Liver (tissue), 9 donors: Measurements from ENCODE around the gene ID3. TPM values are rescaled to one million over a fixed set of nuclear protein-coding genes. Genes with fewer than 3 reads are reported as not detected.

Source experiments
- DNase-seq: peaks from one replicate; pipeline ENCODE4 v3.0.0-alpha.2; 2017; ENCODE audit warnings: low spot score
- H3K27ac ChIP-seq, 2 donors: one replicate each; pipeline ENCODE4 v1.7.0; 2013; ENCODE audit warnings: inconsistent platforms in 2 of 2, low read length in 2 of 2, control low read depth in 1 of 2, low read depth in 1 of 2, mild to moderate bottlenecking in 1 of 2
- H3K27me3 ChIP-seq, 4 donors: one replicate each; pipeline versions ENCODE4 v1.6.1 to v1.7.0; 2013; ENCODE audit warnings: low read length in 3 of 4, inconsistent platforms in 1 of 4, mild to moderate bottlenecking in 1 of 4, moderate library complexity in 1 of 4; ENCODE audit not compliant: control insufficient read depth in 4 of 4, insufficient read depth in 4 of 4
- H3K36me3 ChIP-seq, 4 donors: one replicate each; pipeline versions ENCODE4 v1.6.1 to v1.7.0; 2013; ENCODE audit warnings: low read length in 3 of 4, mild to moderate bottlenecking in 3 of 4, low read depth in 1 of 4, moderate library complexity in 1 of 4; ENCODE audit not compliant: control insufficient read depth in 4 of 4, insufficient read depth in 3 of 4
- H3K4me1 ChIP-seq, 4 donors: one replicate each; pipeline versions ENCODE4 v1.6.1 to v1.7.0; 2013; ENCODE audit warnings: low read length in 3 of 4, mild to moderate bottlenecking in 3 of 4, moderate library complexity in 1 of 4; ENCODE audit not compliant: control insufficient read depth in 4 of 4, insufficient read depth in 4 of 4
- H3K4me3 ChIP-seq, 3 donors: one replicate each; pipeline versions ENCODE4 v1.6.1 to v1.7.0; 2013; ENCODE audit warnings: low read length in 3 of 3, control low read depth in 1 of 3, low read depth in 1 of 3, mild to moderate bottlenecking in 1 of 3
- H3K9ac ChIP-seq, 2 donors: one replicate each; pipeline ENCODE4 v1.7.0; 2013; ENCODE audit warnings: low read length in 2 of 2, mild to moderate bottlenecking in 2 of 2, moderate library complexity in 2 of 2, control low read depth in 1 of 2, low read depth in 1 of 2
- H3K9me3 ChIP-seq, 4 donors: one replicate each; pipeline versions ENCODE4 v1.6.1 to v1.7.0; 2013; ENCODE audit warnings: low read length in 3 of 4; ENCODE audit not compliant: control insufficient read depth in 4 of 4
- EGR1 ChIP-seq, 2 donors: IDR thresholded peaks; 2 replicates each; pipeline ENCODE4 v1.6.1; 2016 to 2018; ENCODE audit warnings: antibody characterized with exemption in 2 of 2, low read depth in 2 of 2
- FOXA1 ChIP-seq: IDR thresholded peaks from 2 replicates; pipeline ENCODE4 v1.6.1; 2016; ENCODE audit warnings: antibody characterized with exemption
- FOXA2 ChIP-seq: IDR thresholded peaks from 2 replicates; pipeline ENCODE4 v1.6.1; 2016; ENCODE audit warnings: antibody characterized with exemption
- GABPA ChIP-seq, 2 donors: IDR thresholded peaks in 1 of 2; conservative IDR thresholded peaks in 1 of 2; 2 replicates each; pipeline ENCODE4 v1.6.1; 2016; ENCODE audit warnings: antibody characterized with exemption in 2 of 2, mild to moderate bottlenecking in 1 of 2, moderate library complexity in 1 of 2
- HNF4A ChIP-seq, 2 donors: conservative IDR thresholded peaks; 2 replicates each; pipeline ENCODE4 v1.6.1; 2016; ENCODE audit warnings: antibody characterized with exemption in 2 of 2, mild to moderate bottlenecking in 2 of 2
- HNF4G ChIP-seq: IDR thresholded peaks from 2 replicates; pipeline ENCODE4 v1.6.1; 2016; ENCODE audit warnings: antibody characterized with exemption
- JUND ChIP-seq, 2 donors: IDR thresholded peaks; 2 replicates each; pipeline ENCODE4 v1.6.1; 2016; ENCODE audit warnings: antibody characterized with exemption in 2 of 2
- NR2F2 ChIP-seq: IDR thresholded peaks from 2 replicates; pipeline ENCODE4 v1.6.1; 2016; ENCODE audit warnings: antibody characterized with exemption
- RAD21 ChIP-seq, 2 donors: IDR thresholded peaks; 2 replicates each; pipeline ENCODE4 v1.6.1; 2016; ENCODE audit warnings: antibody characterized with exemption in 2 of 2, mild to moderate bottlenecking in 2 of 2
- RXRA ChIP-seq, 2 donors: IDR thresholded peaks; 2 replicates each; pipeline ENCODE4 v1.6.1; 2017 to 2018; ENCODE audit warnings: antibody characterized with exemption in 2 of 2, mild to moderate bottlenecking in 1 of 2
- SP1 ChIP-seq: IDR thresholded peaks from 2 replicates; pipeline ENCODE4 v1.6.1; 2018; ENCODE audit warnings: antibody characterized with exemption, mild to moderate bottlenecking
- TAF1 ChIP-seq: conservative IDR thresholded peaks from 2 replicates; pipeline ENCODE4 v1.6.1; 2016; ENCODE audit warnings: antibody characterized with exemption, mild to moderate bottlenecking
- YY1 ChIP-seq: IDR thresholded peaks from 2 replicates; pipeline ENCODE4 v1.6.1; 2016; ENCODE audit warnings: antibody characterized with exemption, mild to moderate bottlenecking
- WGBS: extraction: QIAGEN DNeasy Blood & Tissue Kit; methylation state at CpG from one replicate; pipeline ENCODE4 v1.1.7; 2013; 5-methylcytosine and 5-hydroxymethylcytosine counted together
- polyA plus RNA-seq, 2 donors: library from polyadenylated mRNA; stranded (reverse) in 1 of 2; unstranded in 1 of 2; fragments of 200-250 nt in 1 of 2; fragments of >200 nt in 1 of 2; fragmentation: Nextera tagmentation in 1 of 2; extraction: Ambion mirVana in 1 of 2; gene quantifications; one replicate each; pipeline versions ENCODE4 v1.2.1 to v1.2.3, GENCODE V29; 2013 to 2015
- total RNA-seq, 2 donors: library from RNA; depleted of rRNA; stranded (reverse); fragments of >200 nt; gene quantifications; one replicate each; pipeline ENCODE4 v1.2.3, GENCODE V29; 2014
- TF ChIP-seq, protein P1 (sequence below): IDR thresholded peaks from 2 replicates; pipeline ENCODE4 v1.6.1; 2016; ENCODE audit warnings: antibody characterized with exemption
- TF ChIP-seq, protein P2 (sequence below): IDR thresholded peaks from 2 replicates; pipeline ENCODE4 v1.6.1; 2016; ENCODE audit warnings: antibody characterized with exemption
- TF ChIP-seq, protein P3 (sequence below): IDR thresholded peaks from 2 replicates; pipeline ENCODE4 v1.6.1; 2016; ENCODE audit warnings: antibody characterized with exemption, mild to moderate bottlenecking
- TF ChIP-seq, protein P4 (sequence below): fragments of 150-350 bp; IDR thresholded peaks from 2 replicates; pipeline ENCODE4 v1.5.1; 2017; ENCODE audit warnings: improper control_type of control experiment, low read depth, low read length; ENCODE audit not compliant: missing input control
- TF ChIP-seq, protein P5 (sequence below): IDR thresholded peaks from 2 replicates; pipeline ENCODE4 v1.6.1; 2016; ENCODE audit warnings: antibody characterized with exemption
- donor health status: healthy.
- donor health status: healthy.
- donor health status: healthy.
- donor health status: healthy.
- donor health status: healthy.

The ID3 gene
- total and polyA plus RNA-seq, 4 donors, result 21.6 to 42.6 (median 37.9) TPM

DNA sequence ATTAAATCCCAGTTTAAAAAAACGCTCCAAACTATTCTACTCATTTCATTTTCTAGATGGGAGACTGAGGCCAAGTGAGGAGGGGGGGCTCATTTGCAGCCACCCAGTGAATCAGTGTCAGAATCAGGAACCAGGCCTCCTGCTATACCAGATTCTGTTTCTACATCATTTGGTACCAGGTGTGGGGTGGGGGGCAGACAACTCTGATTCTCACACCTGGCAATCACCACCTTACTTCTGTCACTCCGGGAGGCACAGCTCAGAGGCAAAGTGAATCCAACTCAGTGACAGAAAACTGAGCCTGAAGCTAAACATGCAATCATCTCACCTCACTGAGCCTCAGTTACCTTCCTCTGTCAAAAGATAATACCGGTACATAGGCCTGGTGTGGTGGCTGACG is 23.5 kb upstream of the ID3 start:
- H3K27ac ChIP-seq, result peak overlapping the region in 1 of 2 donors; percentile 25
- no peak overlapping the region for H3K9ac ChIP-seq
- TF ChIP-seq, protein P1, sequence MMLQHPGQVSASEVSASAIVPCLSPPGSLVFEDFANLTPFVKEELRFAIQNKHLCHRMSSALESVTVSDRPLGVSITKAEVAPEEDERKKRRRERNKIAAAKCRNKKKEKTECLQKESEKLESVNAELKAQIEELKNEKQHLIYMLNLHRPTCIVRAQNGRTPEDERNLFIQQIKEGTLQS, result no peak
- TF ChIP-seq GABPA (IDR thresholded peaks at IDR 0.05 in 1 of 2, conservative IDR thresholded peaks at IDR 0.05 in 1 of 2) (no peak), NR2F2 (no peak), RAD21 (IDR thresholded peaks at IDR 0.05) (no peak)
- H3K9me3 ChIP-seq, result no peaks in the 10 kb centered on the region
- H3K4me3 ChIP-seq, result no peak overlapping the region
- 93% methylated on average over 4 of the region's 4 CpGs for WGBS
- no peaks in the 10 kb centered on the region for H3K4me1 ChIP-seq
- H3K36me3 ChIP-seq, result no peaks in the 10 kb centered on the region
- no peaks in the 10 kb centered on the region for H3K27me3 ChIP-seq
- DNase-seq, result no peak

DNA sequence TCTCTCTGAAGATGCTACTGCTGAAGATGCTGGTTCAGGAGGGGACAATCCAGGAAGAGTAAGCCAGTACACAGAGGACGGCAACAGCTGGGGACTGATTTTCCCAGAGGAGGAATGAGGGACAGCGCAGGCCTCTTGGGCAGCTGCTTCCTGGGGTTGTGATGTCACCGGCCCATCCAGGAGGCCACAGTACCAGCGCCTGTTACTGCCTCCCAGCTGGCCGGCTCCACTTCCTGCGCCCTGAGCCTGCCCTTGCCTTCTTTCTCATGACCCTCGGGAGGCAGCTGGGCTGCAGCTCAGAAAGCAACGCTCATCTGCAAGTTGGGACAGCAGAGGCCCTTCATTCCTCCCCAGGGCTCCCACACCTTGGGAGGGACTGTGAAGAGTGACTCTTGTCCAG is 21.9 kb upstream of the ID3 start:
- no peak for DNase-seq
- no peaks in the 10 kb centered on the region for H3K9me3 ChIP-seq
- 79% methylated on average over 8 of the region's 8 CpGs for WGBS
- TF ChIP-seq, protein P2, sequence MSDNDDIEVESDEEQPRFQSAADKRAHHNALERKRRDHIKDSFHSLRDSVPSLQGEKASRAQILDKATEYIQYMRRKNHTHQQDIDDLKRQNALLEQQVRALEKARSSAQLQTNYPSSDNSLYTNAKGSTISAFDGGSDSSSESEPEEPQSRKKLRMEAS, result no peak
- TF ChIP-seq, protein P3, sequence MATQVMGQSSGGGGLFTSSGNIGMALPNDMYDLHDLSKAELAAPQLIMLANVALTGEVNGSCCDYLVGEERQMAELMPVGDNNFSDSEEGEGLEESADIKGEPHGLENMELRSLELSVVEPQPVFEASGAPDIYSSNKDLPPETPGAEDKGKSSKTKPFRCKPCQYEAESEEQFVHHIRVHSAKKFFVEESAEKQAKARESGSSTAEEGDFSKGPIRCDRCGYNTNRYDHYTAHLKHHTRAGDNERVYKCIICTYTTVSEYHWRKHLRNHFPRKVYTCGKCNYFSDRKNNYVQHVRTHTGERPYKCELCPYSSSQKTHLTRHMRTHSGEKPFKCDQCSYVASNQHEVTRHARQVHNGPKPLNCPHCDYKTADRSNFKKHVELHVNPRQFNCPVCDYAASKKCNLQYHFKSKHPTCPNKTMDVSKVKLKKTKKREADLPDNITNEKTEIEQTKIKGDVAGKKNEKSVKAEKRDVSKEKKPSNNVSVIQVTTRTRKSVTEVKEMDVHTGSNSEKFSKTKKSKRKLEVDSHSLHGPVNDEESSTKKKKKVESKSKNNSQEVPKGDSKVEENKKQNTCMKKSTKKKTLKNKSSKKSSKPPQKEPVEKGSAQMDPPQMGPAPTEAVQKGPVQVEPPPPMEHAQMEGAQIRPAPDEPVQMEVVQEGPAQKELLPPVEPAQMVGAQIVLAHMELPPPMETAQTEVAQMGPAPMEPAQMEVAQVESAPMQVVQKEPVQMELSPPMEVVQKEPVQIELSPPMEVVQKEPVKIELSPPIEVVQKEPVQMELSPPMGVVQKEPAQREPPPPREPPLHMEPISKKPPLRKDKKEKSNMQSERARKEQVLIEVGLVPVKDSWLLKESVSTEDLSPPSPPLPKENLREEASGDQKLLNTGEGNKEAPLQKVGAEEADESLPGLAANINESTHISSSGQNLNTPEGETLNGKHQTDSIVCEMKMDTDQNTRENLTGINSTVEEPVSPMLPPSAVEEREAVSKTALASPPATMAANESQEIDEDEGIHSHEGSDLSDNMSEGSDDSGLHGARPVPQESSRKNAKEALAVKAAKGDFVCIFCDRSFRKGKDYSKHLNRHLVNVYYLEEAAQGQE, result no peak
- TF ChIP-seq YY1 (no peak), FOXA1 (no peak), EGR1 (IDR thresholded peaks at IDR 0.05; ENCODE audit: low read depth in 2 of 2) (no peak), GABPA (IDR thresholded peaks at IDR 0.05 in 1 of 2, conservative IDR thresholded peaks at IDR 0.05 in 1 of 2) (peak in 1 of 2 donors; percentile 23), HNF4G (no peak), NR2F2 (peak; percentile 89), HNF4A (conservative IDR thresholded peaks at IDR 0.05) (no peak), FOXA2 (no peak), RAD21 (IDR thresholded peaks at IDR 0.05) (peak in 1 of 2 donors; percentile 17), SP1 (peak; percentile 54), TAF1 (no peak), JUND (IDR thresholded peaks at IDR 0.05) (no peak), RXRA (IDR thresholded peaks at IDR 0.05) (peak in 1 of 2 donors; percentile 46)
- TF ChIP-seq, protein P4, sequence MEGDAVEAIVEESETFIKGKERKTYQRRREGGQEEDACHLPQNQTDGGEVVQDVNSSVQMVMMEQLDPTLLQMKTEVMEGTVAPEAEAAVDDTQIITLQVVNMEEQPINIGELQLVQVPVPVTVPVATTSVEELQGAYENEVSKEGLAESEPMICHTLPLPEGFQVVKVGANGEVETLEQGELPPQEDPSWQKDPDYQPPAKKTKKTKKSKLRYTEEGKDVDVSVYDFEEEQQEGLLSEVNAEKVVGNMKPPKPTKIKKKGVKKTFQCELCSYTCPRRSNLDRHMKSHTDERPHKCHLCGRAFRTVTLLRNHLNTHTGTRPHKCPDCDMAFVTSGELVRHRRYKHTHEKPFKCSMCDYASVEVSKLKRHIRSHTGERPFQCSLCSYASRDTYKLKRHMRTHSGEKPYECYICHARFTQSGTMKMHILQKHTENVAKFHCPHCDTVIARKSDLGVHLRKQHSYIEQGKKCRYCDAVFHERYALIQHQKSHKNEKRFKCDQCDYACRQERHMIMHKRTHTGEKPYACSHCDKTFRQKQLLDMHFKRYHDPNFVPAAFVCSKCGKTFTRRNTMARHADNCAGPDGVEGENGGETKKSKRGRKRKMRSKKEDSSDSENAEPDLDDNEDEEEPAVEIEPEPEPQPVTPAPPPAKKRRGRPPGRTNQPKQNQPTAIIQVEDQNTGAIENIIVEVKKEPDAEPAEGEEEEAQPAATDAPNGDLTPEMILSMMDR, result no peak
- TF ChIP-seq, protein P1, result no peak
- TF ChIP-seq, protein P5, sequence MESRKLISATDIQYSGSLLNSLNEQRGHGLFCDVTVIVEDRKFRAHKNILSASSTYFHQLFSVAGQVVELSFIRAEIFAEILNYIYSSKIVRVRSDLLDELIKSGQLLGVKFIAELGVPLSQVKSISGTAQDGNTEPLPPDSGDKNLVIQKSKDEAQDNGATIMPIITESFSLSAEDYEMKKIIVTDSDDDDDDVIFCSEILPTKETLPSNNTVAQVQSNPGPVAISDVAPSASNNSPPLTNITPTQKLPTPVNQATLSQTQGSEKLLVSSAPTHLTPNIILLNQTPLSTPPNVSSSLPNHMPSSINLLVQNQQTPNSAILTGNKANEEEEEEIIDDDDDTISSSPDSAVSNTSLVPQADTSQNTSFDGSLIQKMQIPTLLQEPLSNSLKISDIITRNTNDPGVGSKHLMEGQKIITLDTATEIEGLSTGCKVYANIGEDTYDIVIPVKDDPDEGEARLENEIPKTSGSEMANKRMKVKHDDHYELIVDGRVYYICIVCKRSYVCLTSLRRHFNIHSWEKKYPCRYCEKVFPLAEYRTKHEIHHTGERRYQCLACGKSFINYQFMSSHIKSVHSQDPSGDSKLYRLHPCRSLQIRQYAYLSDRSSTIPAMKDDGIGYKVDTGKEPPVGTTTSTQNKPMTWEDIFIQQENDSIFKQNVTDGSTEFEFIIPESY, result no peak
- H3K27ac ChIP-seq, result peak overlapping the region in 1 of 2 donors; percentile 25
- no peak overlapping the region for H3K9ac ChIP-seq
- no peaks in the 10 kb centered on the region for H3K36me3 ChIP-seq
- H3K27me3 ChIP-seq, result no peaks in the 10 kb centered on the region
- H3K4me1 ChIP-seq, result no peaks in the 10 kb centered on the region
- H3K4me3 ChIP-seq, result no peak overlapping the region
